Stimulated activated CD8-positive, alpha-beta memory T cell treated with anti-CD3 and anti-CD28 coated beads, Interleukin-12 subunit alpha, Interleukin-12 subunit beta, amount 100 ng/mL, for 24 hours (primary cell): ENCODE measurements around the gene OSTN.

Experiments
- DNase-seq: peaks from one replicate; pipeline ENCODE4 v3.0.0-alpha.2; 2020; ENCODE audit errors: extremely low read depth

The OSTN gene

GRCh38 chr3:191314109-191314728 lies 115.2 kb downstream of the OSTN start:
- no peak for DNase-seq
